GM18868 (cell line): ENCODE measurements around the gene LPGAT1.
"Not testable (repeated sequence)": the region's sequence is repeated elsewhere in the genome, so short reads cannot be mapped to it uniquely, and the experiment has no call there.

Source experiments
- ATAC-seq: cut with Tn5 transposase; IDR thresholded peaks from one replicate; pipeline ENCODE4 v1.9.1; 2021; ENCODE audit warnings: mild to moderate bottlenecking, moderate library complexity; ENCODE audit not compliant: unreplicated experiment

Gene LPGAT1, protein sequence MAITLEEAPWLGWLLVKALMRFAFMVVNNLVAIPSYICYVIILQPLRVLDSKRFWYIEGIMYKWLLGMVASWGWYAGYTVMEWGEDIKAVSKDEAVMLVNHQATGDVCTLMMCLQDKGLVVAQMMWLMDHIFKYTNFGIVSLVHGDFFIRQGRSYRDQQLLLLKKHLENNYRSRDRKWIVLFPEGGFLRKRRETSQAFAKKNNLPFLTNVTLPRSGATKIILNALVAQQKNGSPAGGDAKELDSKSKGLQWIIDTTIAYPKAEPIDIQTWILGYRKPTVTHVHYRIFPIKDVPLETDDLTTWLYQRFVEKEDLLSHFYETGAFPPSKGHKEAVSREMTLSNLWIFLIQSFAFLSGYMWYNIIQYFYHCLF

DNA sequence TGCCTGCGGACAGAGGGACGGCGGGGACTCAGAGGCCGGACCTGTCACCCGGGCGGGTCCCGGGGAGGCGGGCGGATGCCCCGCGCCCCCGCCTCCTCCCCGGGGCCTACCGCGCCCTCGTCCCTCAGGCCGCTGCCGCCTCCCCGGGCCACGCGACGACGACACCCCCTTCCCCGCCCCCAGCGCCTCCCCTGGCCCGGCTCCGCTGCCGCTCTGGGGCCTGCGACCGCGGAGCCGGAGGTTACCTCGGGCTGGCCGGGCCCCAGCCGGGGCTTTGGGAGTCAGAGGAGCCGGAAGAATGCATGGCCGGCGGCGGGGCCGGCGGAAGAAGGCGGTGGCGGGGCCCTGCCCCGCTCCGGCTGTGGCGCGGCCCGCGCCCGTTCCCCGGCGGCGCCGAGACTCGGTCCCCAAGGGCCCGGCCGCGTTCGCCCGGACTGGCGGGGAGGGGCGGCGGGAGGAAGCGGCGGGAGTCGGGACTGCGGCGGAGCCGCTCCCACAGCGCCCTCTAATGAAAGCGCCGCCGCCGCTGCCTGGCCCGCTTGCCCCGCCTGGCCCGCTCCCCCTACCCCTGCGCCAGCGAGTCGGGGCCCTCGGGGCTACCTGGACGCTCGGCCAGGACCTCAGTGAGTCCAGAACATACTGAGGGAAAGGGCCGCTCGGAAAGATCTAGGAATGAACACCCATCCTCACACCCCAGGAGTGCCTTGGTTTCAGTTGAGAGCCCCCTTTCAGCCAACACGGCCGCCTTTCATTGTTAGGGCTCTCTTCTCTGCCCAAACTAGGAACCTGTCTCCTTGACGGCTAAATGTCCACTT lies at the start of gene LPGAT1:
Gene LPGAT1, minus strand, starts transcription at position 436 of the 815 bp plus-strand sequence. CDS start 1,467 bp downstream, outside the sequence.
- ATAC-seq = peak; percentile 64

DNA sequence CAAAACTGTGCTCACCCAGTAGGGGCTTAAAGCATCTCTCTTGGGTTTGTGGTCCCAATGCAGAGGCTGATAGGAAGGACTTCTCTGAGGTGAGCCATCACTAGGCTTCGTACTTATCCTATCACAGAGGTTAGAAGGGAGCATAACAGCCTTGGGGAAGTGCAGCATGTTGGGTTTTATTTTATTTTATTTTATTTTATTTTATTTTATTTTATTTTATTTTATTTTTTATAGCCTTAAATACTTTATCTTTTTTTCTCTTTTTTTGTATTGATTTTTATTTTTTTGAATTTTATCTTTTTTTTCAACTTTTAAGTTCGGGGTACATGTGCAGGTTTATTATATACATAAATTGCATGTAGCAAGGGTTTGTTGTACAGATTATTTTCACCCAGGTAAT lies 48.9 kb upstream of the LPGAT1 start:
- ATAC-seq = no peak

DNA sequence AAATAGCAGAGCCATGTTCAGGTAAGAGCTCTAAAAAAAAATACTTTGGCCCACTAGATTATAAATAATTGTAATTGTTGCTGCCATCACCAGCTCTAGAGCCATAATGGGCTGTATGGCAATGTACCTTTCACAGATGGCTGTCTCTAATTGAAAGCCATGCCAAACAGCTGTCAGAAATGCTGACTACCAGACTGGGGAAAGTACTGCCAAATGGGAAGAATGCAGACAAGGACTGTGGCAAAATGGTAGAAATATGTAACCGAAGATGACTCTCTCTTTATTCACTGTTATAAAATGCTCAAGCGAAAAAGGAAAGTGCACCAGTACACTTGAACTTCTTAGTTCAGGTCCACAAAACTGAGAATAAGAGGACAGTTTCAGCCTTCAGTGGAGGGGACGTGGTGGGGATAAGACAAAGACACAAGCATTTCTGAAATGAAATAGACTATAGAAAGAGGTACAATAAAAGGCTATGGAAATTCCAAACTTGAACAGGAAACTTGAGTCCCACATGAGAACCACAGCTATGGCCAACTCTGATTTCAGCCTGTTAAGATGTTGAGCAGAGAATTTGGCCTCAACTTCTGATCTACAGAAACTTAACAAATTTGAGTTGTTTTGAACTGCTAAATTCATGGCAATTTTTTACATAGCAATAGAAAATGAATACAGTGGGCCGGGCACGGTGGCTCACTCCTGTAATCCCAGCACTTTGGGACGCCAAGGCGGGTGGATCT lies 46.5 kb upstream of the LPGAT1 start:
- no peak for ATAC-seq

DNA sequence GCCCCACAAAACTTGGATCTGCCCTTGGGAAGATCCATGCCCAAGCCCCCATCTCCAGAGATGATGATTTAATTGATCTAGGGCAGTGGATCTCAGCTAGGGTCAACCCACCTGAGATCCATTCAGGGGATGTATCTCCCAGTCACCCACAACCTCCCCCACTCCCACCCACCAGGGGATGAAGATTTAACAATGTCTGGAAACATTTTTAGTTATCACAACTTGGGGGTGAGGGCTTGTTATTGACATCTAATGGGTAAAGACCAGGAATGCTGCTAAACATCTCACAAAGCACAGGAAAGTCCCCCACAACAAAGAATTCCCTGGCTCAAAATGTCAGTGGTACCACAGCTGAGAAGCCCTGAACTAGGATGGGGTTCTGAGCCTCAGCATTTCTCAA lies 45.0 kb upstream of the LPGAT1 start:
- no peak for ATAC-seq

DNA sequence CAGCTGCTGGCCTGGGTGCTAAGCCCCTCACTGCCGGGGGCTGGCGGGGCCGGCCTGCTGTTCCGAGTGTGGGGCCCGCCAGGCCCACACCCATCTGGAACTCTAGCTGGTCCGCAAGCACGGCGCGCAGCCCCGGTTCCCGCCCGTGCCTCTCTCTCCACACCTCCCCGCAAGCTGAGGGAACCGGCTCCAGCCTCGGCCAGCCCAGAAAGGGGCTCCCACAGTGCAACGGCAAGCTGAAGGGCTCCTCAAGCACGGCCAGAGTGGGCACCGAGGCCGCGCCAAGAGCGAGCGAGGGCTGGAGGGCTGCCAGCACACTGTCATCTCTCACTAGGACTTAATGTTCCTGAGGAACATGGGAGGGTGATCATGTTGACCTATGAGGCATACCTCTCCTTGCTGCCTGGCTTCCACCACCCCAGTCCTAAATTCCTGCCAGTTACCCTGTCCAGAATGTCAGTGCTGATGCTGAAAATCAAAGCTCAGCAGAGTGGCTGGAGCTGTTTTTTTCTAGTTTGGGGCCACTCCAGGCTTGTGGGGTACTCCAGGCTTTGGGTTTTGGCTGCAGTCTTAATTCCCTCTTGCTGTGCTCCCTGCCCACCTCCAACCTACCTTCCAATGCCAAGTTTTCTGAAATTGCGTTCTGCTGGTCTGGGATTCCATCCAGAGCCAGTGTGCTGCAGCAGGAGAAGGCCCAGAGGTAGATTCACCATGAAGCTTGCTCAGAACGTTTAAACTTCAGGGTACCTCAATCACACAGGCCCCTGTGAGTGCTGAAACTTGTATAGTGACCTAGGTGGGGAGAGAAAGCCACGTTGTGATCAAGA lies 44.2 kb upstream of the LPGAT1 start:
- ATAC-seq = no peak

DNA sequence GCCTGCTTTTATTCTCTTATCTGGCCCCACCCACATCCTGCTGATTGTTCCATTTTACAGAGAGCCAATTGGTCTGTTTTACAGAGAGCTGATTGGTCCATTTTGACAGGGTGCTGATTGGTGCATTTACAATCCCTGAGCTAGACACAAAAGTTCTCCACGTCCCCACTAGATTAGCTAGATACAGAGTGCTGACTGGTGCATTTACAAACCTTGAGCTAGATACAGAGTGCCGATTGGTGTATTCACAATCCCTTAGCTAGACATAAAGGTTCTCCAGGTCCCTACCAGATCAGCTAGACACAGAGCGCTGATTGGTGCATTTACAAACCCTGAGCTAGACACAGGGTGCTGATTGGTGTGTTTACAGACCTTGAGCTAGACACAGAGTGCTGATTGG lies 43.2 kb upstream of the LPGAT1 start:
- ATAC-seq = not testable (repeated sequence)

DNA sequence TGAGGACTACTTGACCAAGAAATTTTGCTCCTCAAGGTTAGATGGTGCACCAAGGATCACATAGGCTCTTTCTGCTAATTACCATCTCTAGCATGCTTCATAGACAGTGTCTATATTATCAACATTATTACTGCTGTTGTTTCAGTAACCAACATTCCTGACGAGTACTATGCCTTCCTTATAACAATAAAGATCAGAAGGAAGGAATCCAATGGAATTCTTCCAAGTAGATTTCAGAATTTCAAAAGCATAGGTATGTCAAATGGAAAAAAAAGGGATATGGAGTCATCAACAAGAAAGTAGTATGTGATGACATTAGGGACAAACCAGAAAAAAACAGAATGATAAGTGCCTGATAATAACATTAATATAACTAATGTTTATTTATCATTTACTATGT lies 39.6 kb upstream of the LPGAT1 start:
- ATAC-seq = no peak

DNA sequence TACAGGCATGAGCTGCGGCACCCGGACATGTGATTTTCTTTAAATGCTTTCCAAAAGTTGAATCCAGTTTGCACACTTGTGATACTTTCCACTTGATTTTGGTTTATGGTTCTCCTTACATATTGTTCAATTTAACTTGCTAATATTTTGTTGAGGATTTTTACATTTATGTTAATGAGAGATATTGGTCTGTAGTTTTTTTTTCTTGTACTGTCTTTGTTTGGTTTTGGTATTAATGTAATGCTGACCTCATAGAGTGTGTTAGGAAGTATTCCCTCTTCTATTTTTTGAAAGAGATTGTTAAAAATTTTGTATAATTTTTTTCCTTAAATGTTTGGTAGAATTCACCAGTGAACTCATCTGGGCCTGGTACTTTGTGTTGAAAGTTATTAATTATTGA lies 34.6 kb upstream of the LPGAT1 start:
- no peak for ATAC-seq

DNA sequence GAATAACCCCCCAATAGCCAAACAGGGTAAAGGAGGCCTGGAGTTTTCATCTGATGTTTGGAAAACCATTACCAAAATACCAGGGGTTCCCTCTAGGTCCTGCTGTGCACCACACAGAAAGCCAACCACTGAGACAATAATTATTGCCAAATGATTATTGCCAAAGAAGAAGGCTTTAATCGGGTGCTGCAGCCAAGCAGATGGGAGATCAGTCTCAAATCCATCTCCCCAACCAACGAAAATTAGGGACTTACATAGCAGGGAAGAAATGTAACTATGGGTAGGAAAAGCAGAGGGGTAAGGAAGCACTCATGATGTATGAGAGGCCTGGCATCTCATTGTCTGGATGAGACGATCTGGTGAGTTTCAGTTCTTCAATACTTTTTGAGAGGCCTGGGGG lies 28.8 kb upstream of the LPGAT1 start:
- no peak for ATAC-seq

DNA sequence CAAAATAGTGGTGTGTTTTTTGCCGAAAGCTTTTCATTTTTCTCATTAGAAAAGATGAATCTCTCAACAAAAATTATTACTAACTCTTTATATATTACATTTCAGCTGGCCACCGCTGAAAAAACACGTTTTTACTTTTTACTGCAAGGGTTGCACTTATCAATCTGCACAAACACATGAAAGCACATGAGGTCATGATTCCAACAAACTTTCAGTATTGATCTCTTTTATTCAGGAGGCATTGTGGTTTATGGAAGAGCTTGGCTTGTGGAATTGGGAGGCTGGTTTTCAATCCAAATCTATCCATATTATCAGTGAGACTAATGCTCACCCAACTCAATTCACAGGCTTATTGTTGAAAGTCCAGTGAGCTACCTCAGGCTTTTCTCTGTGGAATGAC lies 20.6 kb upstream of the LPGAT1 start:
- ATAC-seq = no peak

DNA sequence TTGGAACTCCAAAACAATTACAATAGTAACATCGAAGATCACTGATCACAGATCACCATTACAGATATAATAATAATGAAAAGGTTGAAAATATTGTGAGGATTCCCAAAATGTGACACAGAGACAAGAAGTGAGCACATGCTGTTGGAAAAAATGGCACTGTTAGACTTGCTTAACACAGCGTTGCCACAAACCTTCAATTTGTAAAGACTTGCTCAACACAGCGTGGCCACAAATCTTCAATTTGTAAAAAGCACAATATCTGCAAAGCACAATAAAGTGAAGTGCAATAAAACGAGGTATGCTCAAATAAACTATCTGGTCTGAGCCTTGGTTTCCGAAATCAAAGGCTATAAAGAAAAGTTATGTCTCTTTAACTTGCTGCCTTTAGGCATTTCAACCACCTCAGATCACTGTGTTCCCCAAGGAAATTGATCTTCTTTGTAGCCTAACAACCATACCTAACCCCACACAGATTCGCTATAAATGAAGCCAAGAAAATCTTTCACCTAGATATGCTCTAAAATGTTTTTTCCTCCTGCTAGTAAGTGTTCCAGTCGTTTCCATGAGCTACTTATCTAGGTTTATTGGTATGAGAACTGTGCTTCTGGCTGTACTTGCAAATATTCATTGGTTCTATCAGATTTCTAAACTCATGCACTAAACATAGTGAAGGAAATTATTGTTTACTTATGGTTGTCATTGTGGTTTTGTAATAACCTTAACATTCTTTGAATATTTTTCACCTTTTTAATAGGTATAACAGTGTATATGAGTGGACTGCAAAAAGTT lies 13.1 kb upstream of the LPGAT1 start:
- ATAC-seq = no peak

DNA sequence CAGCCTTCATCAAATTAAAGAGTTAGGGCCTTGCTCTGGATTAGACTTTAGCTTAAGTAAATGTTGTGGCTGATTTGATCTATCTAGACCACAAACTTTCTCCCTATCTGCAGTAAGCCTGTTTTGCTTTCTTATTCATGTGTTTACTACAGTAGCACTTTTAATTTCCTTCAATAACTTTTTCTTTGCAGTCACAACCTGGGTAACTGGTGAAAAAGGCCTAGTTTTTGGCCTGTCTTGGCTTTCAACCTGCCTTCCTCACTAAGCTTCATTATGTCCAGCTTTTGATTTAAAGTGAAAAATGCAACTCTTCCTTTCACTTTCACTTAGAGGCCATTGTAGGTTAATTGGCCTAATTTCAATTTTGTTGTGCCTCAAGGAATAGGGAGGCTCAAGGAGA lies 12.5 kb upstream of the LPGAT1 start:
- no peak for ATAC-seq

DNA sequence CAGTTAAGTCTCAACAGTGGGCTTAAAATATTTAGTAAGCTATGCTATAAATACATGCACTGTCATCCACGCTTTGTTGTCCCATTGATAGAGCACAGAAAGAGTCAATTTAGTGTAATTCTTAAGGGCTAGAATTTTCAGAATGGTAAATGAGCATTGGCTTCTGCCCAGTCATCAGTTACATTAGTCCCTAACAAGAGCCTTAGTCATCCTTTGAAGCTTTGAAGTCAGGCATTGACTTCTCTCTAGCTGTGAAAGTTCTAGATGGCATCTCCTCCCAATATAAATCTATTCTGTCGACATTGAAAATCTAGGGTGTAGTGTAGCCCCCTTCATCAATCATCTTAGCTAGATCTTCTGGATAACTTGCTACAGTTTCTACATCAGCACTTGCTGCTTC lies 12.0 kb upstream of the LPGAT1 start:
- no peak for ATAC-seq

DNA sequence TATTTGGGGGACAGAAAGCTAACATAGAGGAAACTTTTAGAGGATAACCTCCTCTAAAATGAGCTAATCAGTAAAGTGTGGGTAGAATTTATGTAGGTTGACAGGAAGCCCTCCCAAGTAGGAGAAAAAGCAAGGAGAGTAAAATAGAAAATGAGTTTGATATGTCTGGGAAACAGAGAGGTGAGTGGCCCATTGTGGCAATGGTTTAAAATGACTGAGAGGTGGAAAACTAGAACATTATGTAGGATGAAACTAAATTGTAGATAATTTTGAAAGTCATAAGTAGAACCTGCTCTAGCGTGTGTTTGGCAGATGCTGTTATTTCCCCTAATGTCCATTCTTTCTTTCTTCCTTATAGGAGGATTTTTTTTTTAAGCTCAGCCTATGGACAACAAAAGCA lies 8.5 kb upstream of the LPGAT1 start:
- ATAC-seq = no peak

DNA sequence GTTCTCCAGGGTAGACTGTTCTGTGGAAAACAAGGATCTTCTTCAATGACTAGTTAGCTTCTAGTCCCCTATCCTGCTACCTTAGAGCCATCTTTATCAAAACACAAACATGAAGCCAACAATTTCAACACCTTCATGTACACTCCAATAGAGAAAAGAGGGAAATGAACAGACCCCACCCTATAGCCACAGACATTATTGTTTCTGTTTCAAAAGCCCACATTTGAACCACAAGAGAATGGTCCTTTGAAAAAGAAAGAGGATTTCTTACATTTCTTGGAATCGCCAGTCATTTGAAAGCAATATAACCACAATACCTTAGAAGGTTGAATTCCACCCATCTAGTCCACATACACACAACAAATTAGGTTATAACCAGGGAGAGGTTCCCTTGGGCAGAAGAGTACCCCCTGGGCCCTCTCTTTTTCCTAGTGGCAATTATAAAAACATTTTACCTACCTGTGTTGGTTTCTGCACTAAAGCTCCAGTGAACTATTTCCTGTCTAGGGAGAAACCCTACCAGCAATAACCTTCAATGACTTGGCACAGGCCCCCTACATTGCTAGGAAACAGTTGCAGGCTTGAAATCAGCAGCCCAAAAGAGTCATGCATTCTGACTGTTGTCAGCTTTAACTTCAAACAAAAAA lies 2.7 kb upstream of the LPGAT1 start:
- ATAC-seq = no peak

DNA sequence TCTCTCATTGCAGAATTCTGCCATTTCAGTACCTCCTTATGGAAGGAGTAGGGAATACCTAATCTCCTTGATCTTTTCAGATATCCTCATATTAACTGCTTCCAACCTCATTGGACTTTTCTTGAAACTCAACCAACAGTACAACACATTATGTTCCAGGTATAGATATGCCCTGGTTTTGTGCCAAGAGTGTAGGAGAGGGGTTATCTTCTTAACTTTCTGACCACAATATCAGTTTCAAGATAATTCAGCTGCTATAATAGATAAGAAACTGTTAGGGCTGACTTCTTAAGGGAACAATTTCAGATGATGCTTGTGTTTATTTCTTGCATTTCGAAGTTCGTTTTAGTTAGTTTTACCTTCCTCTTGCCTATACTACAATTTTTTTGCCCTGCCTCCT lies 2.1 kb upstream of the LPGAT1 start:
- no peak for ATAC-seq

DNA sequence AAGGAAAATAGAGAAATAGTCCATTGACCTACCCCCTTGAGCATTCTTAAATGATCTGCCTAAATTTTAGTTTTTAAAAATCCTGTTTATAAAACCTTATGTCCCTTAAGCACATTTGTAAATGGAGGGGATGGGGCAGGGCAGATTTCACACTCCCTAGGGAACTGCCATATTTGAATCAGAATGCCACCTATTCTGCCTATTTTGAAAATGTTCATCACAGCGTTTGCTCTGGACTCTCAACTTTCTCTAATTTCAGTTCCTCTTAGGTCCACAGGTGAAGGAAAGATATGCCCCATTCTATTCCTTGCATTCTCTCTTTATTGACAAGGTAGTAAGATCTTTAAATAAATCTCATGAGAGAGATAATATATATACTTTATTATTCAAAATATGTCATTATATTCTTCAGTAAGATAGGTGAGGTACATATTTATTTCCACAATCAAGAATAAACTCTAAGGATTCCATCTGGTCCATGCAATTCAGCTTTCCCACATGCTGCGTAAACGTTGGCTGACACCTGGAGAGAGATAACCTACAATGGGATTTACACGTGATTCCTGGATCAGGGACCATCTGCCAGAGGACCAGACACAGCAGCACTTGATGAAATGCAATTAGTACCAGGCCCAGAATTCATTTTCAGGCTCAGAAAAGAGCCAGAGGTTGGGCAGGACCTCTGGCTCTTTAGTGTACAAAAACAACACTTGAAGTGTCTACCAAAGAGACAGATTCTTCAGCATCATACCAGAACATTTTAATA lies 1.2 kb upstream of the LPGAT1 start:
- ATAC-seq = no peak

DNA sequence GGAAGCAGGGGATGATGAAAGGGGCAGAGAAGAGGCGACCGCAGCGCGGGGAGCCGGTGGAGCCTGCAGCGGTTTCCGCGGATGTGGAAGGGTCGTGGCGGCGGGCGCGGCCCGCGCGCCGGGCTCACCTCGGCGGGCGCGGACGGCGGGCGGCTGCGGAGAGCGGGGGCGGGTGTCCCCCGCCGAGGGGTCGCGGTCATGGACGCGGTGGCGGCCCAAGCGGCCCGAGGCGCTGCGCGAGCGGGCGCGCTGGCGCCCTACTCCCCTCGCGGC lies 572 bp downstream of the LPGAT1 start:
- ATAC-seq = no peak
